Measurements from ENCODE around the gene ZNF644.

Gene ZNF644

GRCh38 chr1:91014475-91014874 is 7.4 kb downstream of the ZNF644 start:
- Histone ChIP-seq H3K79me1 (ENCODE audit: low read length) (peaks cover 5% of the 10 kb centered on the region), H3K9ac (ENCODE audit: low read length) (no peak overlapping the region), H3K4me3 (ENCODE audit: low read length) (no peak overlapping the region), H4K5ac (ENCODE audit: low read length) (no peak overlapping the region), H2BK5ac (ENCODE audit: low read length) (no peak overlapping the region), H2BK120ac (ENCODE audit: low read depth, low read length) (no peak overlapping the region), H2BK15ac (replicated peaks; ENCODE audit: low read depth) (no peak overlapping the region), H3K18ac (ENCODE audit: low read length) (no peak overlapping the region), H3K4ac (ENCODE audit: low read depth, low read length) (no peak overlapping the region), H2AK5ac (ENCODE audit: low read length) (no peak overlapping the region), H3K56ac (ENCODE audit: low read length) (no peak overlapping the region), H3K79me2 (ENCODE audit: control insufficient read depth, insufficient read depth, low read length) (peaks cover 64% of the 10 kb centered on the region), H3K4me1 (ENCODE audit: control insufficient read depth, low read depth, low read length) (peaks cover 2% of the 10 kb centered on the region), H3K27ac (ENCODE audit: low read depth, low read length) (no peak overlapping the region), H3K36me3 (ENCODE audit: control insufficient read depth, insufficient read depth, low read length) (no peaks in the 10 kb centered on the region), H4K8ac (ENCODE audit: low read depth, low read length) (no peak overlapping the region), H3K27me3 (ENCODE audit: insufficient read depth, low read length, poor library complexity) (no peaks in the 10 kb centered on the region), H3K4me2 (ENCODE audit: low read length) (no peak overlapping the region), H3K23ac (ENCODE audit: low read length) (no peak overlapping the region)
- no CpG with 5 or more reads among the region's 1 CpG for WGBS (ENCODE audit: extremely low coverage, insufficient coverage, low lambda C conversion rate)
- DNase-seq, result no peak

GRCh38 chr1:91013302-91013701 is 8.5 kb downstream of the ZNF644 start:
- H3K9ac ChIP-seq (ENCODE audit: low read length), result no peak overlapping the region

DNA sequence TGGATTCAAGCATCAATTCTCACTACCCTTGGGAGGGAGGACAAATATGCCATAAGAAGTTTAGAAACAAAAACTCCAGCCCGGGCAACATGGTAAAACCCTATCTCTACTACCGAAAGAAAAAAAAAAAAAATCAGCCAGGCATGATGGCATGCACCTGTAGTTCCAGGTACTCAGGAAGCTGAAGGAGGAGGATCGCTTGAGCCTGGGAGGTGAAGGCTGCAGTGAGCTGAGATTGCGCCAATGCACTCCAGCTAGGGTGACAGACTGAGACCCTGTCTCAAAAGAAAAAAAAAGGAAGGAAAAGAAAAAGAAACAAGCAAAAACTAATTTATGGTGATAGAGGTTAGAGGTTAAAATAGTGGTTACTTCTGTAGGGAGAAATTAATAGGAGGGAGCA is 9.6 kb downstream of the ZNF644 start:
- WGBS (ENCODE audit: extremely low coverage, insufficient coverage, low lambda C conversion rate), result no CpG with 5 or more reads among the region's 4 CpGs
- Histone ChIP-seq H3K4ac (ENCODE audit: low read depth, low read length) (no peak overlapping the region), H3K4me1 (ENCODE audit: control insufficient read depth, low read depth, low read length) (peaks cover 8% of the 10 kb centered on the region), H3K18ac (ENCODE audit: low read length) (no peak overlapping the region), H3K27me3 (ENCODE audit: insufficient read depth, low read length, poor library complexity) (no peaks in the 10 kb centered on the region), H3K56ac (ENCODE audit: low read length) (no peak overlapping the region), H3K4me2 (ENCODE audit: low read length) (no peak overlapping the region), H3K79me2 (ENCODE audit: control insufficient read depth, insufficient read depth, low read length) (peaks cover 62% of the 10 kb centered on the region), H4K5ac (ENCODE audit: low read length) (no peak overlapping the region), H3K4me3 (ENCODE audit: low read length) (no peak overlapping the region), H2BK120ac (ENCODE audit: low read depth, low read length) (no peak overlapping the region), H2BK15ac (replicated peaks; ENCODE audit: low read depth) (no peak overlapping the region), H3K27ac (ENCODE audit: low read depth, low read length) (no peak overlapping the region), H3K79me1 (ENCODE audit: low read length) (peaks cover 10% of the 10 kb centered on the region), H2BK5ac (ENCODE audit: low read length) (no peak overlapping the region), H3K9ac (ENCODE audit: low read length) (no peak overlapping the region), H3K23ac (ENCODE audit: low read length) (no peak overlapping the region), H4K8ac (ENCODE audit: low read depth, low read length) (no peak overlapping the region), H2AK5ac (ENCODE audit: low read length) (no peak overlapping the region), H3K36me3 (ENCODE audit: control insufficient read depth, insufficient read depth, low read length) (no peaks in the 10 kb centered on the region)
- DNase-seq, result no peak

More at GRCh38 chr1:91013302-91013701, 8.5 kb downstream of the ZNF644 start:
- H3K27me3 ChIP-seq (ENCODE audit: insufficient read depth, low read length, poor library complexity), result no peaks in the 10 kb centered on the region
- H3K36me3 ChIP-seq (ENCODE audit: control insufficient read depth, insufficient read depth, low read length), result no peaks in the 10 kb centered on the region
- no peak overlapping the region for H3K18ac ChIP-seq (ENCODE audit: low read length)
- no peak for DNase-seq
- H2AK5ac ChIP-seq (ENCODE audit: low read length), result no peak overlapping the region
- peaks cover 9% of the 10 kb centered on the region for H3K79me1 ChIP-seq (ENCODE audit: low read length)
- no peak overlapping the region for H4K5ac ChIP-seq (ENCODE audit: low read length)
- no peak overlapping the region for H2BK120ac ChIP-seq (ENCODE audit: low read depth, low read length)
- H4K8ac ChIP-seq (ENCODE audit: low read depth, low read length), result no peak overlapping the region
- no peak overlapping the region for H3K4me3 ChIP-seq (ENCODE audit: low read length)
- no peak overlapping the region for H2BK15ac ChIP-seq (replicated peaks; ENCODE audit: low read depth)
- H3K56ac ChIP-seq (ENCODE audit: low read length), result no peak overlapping the region
- H3K27ac ChIP-seq (ENCODE audit: low read depth, low read length), result no peak overlapping the region
- no peak overlapping the region for H3K4me2 ChIP-seq (ENCODE audit: low read length)
- no peak overlapping the region for H3K4ac ChIP-seq (ENCODE audit: low read depth, low read length)
- peaks cover 5% of the 10 kb centered on the region for H3K4me1 ChIP-seq (ENCODE audit: control insufficient read depth, low read depth, low read length)
- peaks cover 65% of the 10 kb centered on the region for H3K79me2 ChIP-seq (ENCODE audit: control insufficient read depth, insufficient read depth, low read length)
- H2BK5ac ChIP-seq (ENCODE audit: low read length), result no peak overlapping the region
- no CpG with 5 or more reads among the region's 4 CpGs for WGBS (ENCODE audit: extremely low coverage, insufficient coverage, low lambda C conversion rate)
- no peak overlapping the region for H3K23ac ChIP-seq (ENCODE audit: low read length)

- H3K18ac ChIP-seq (ENCODE audit: low read length), result no peak overlapping the region
- H3K27ac ChIP-seq (ENCODE audit: low read depth, low read length), result no peak overlapping the region
- H3K79me2 ChIP-seq (ENCODE audit: control insufficient read depth, insufficient read depth, low read length), result peaks cover 59% of the 10 kb centered on the region
- no peak overlapping the region for H3K4ac ChIP-seq (ENCODE audit: low read depth, low read length)
- H3K56ac ChIP-seq (ENCODE audit: low read length), result no peak overlapping the region
- H3K4me1 ChIP-seq (ENCODE audit: control insufficient read depth, low read depth, low read length), result peaks cover 8% of the 10 kb centered on the region
- no peak overlapping the region for H3K23ac ChIP-seq (ENCODE audit: low read length)
- no peak overlapping the region for H4K8ac ChIP-seq (ENCODE audit: low read depth, low read length)
- H2BK120ac ChIP-seq (ENCODE audit: low read depth, low read length), result no peak overlapping the region
- no peak overlapping the region for H2AK5ac ChIP-seq (ENCODE audit: low read length)
- H3K9ac ChIP-seq (ENCODE audit: low read length), result no peak overlapping the region
- WGBS (ENCODE audit: extremely low coverage, insufficient coverage, low lambda C conversion rate), result no CpG with 5 or more reads among the region's 1 CpG
- no peak overlapping the region for H3K4me3 ChIP-seq (ENCODE audit: low read length)
- H2BK5ac ChIP-seq (ENCODE audit: low read length), result no peak overlapping the region
- H4K5ac ChIP-seq (ENCODE audit: low read length), result no peak overlapping the region
- H3K27me3 ChIP-seq (ENCODE audit: insufficient read depth, low read length, poor library complexity), result no peaks in the 10 kb centered on the region
- no peak for DNase-seq
- no peak overlapping the region for H3K4me2 ChIP-seq (ENCODE audit: low read length)
- no peaks in the 10 kb centered on the region for H3K36me3 ChIP-seq (ENCODE audit: control insufficient read depth, insufficient read depth, low read length)
- peaks cover 10% of the 10 kb centered on the region for H3K79me1 ChIP-seq (ENCODE audit: low read length)
- H2BK15ac ChIP-seq (replicated peaks; ENCODE audit: low read depth), result no peak overlapping the region
Measured at GRCh38 chr1:91011726-91012125, 10.1 kb downstream of the ZNF644 start.

- H2BK120ac ChIP-seq (ENCODE audit: low read depth, low read length), result no peak overlapping the region
- H2AK5ac ChIP-seq (ENCODE audit: low read length), result no peak overlapping the region
- peaks cover 7% of the 10 kb centered on the region for H3K79me1 ChIP-seq (ENCODE audit: low read length)
- no peak overlapping the region for H3K23ac ChIP-seq (ENCODE audit: low read length)
- H3K4me1 ChIP-seq (ENCODE audit: control insufficient read depth, low read depth, low read length), result peaks cover 5% of the 10 kb centered on the region
- no peaks in the 10 kb centered on the region for H3K36me3 ChIP-seq (ENCODE audit: control insufficient read depth, insufficient read depth, low read length)
- H3K4me3 ChIP-seq (ENCODE audit: low read length), result no peak overlapping the region
- no peak overlapping the region for H3K18ac ChIP-seq (ENCODE audit: low read length)
- no peak overlapping the region for H2BK15ac ChIP-seq (replicated peaks; ENCODE audit: low read depth)
- H3K56ac ChIP-seq (ENCODE audit: low read length), result no peak overlapping the region
- H2BK5ac ChIP-seq (ENCODE audit: low read length), result no peak overlapping the region
- no peak overlapping the region for H4K8ac ChIP-seq (ENCODE audit: low read depth, low read length)
- H4K5ac ChIP-seq (ENCODE audit: low read length), result no peak overlapping the region
- H3K79me2 ChIP-seq (ENCODE audit: control insufficient read depth, insufficient read depth, low read length), result peaks cover 49% of the 10 kb centered on the region
- no peak overlapping the region for H3K9ac ChIP-seq (ENCODE audit: low read length)
- no peaks in the 10 kb centered on the region for H3K27me3 ChIP-seq (ENCODE audit: insufficient read depth, low read length, poor library complexity)
- H3K4me2 ChIP-seq (ENCODE audit: low read length), result no peak overlapping the region
- H3K4ac ChIP-seq (ENCODE audit: low read depth, low read length), result no peak overlapping the region
- peak; percentile 43 for DNase-seq
- no peak overlapping the region for H3K27ac ChIP-seq (ENCODE audit: low read depth, low read length)
Measured at GRCh38 chr1:91007827-91008226, 14.0 kb downstream of the ZNF644 start.

- Histone ChIP-seq H3K18ac (ENCODE audit: low read length) (no peak overlapping the region), H3K79me1 (ENCODE audit: low read length) (peaks cover 7% of the 10 kb centered on the region), H2BK15ac (replicated peaks; ENCODE audit: low read depth) (no peak overlapping the region), H3K79me2 (ENCODE audit: control insufficient read depth, insufficient read depth, low read length) (peaks cover 43% of the 10 kb centered on the region), H2BK120ac (ENCODE audit: low read depth, low read length) (no peak overlapping the region), H3K4me2 (ENCODE audit: low read length) (no peak overlapping the region), H4K8ac (ENCODE audit: low read depth, low read length) (no peak overlapping the region), H3K4me3 (ENCODE audit: low read length) (no peak overlapping the region), H3K56ac (ENCODE audit: low read length) (no peak overlapping the region), H2BK5ac (ENCODE audit: low read length) (no peak overlapping the region), H3K27ac (ENCODE audit: low read depth, low read length) (no peak overlapping the region), H2AK5ac (ENCODE audit: low read length) (no peak overlapping the region), H3K9ac (ENCODE audit: low read length) (no peak overlapping the region), H3K23ac (ENCODE audit: low read length) (no peak overlapping the region), H3K36me3 (ENCODE audit: control insufficient read depth, insufficient read depth, low read length) (no peaks in the 10 kb centered on the region), H3K27me3 (ENCODE audit: insufficient read depth, low read length, poor library complexity) (no peaks in the 10 kb centered on the region), H3K4me1 (ENCODE audit: control insufficient read depth, low read depth, low read length) (peaks cover 5% of the 10 kb centered on the region), H3K4ac (ENCODE audit: low read depth, low read length) (no peak overlapping the region), H4K5ac (ENCODE audit: low read length) (no peak overlapping the region)
- DNase-seq, result peak; percentile 42
- no CpG with 5 or more reads among the region's 7 CpGs for WGBS (ENCODE audit: extremely low coverage, insufficient coverage, low lambda C conversion rate)
Measured at GRCh38 chr1:91007092-91007491, 14.7 kb downstream of the ZNF644 start.

Measured in mesendoderm (in vitro differentiated cells).